ENCODE measurements around the gene IGSF21.
"Not testable (repeated sequence)": the region's sequence is repeated elsewhere in the genome, so short reads cannot be mapped to it uniquely, and the experiment has no call there.

GRCh38 chr1:18372505-18372904 is 264.9 kb downstream of the IGSF21 start:
- TF ChIP-seq ESRRG (CRISPR knock-in tag; IDR thresholded peaks at IDR 0.05); RARB (CRISPR knock-in tag; IDR thresholded peaks at IDR 0.05); PATZ1 (CRISPR knock-in tag; IDR thresholded peaks at IDR 0.05; ENCODE audit: borderline replicate concordance); BACH2 (CRISPR knock-in tag; IDR thresholded peaks at IDR 0.05; ENCODE audit: borderline replicate concordance); GLIS3 (CRISPR knock-in tag; IDR thresholded peaks at IDR 0.05): not testable (repeated sequence)

Measured in SK-N-SH treated with all-trans-retinoic acid at 6 μM for 48 hours (cell line).